Gastroesophageal sphincter (tissue), 3 donors: ENCODE data around the gene EGFR.

ENCODE experiments used
- CTCF ChIP-seq, 4 experiments: fragments of 200-600 bp in 2 of 4; fragments of 450-650 bp in 2 of 4; sonication (generic) in 1 of 4; IDR thresholded peaks; one replicate each; pipeline ENCODE4 v1.5.1; 2017 to 2019; ENCODE audit warnings: antibody characterized with exemption in 4 of 4, mild to moderate bottlenecking in 2 of 4, moderate library complexity in 2 of 4
- POLR2AphosphoS5 ChIP-seq: sonication (generic); formaldehyde crosslinking; IDR thresholded peaks from one replicate; pipeline ENCODE4 v1.6.1; 2017; ENCODE audit warnings: antibody characterized with exemption

- TF ChIP-seq CTCF (IDR thresholded peaks at IDR 0.05) (peak in 1 of 4 experiments; percentile 17), POLR2AphosphoS5 (no peak)
Observed at GRCh38 chr7:55189146-55189766, 170.4 kb downstream of the EGFR start.
